ENCODE results near the gene RNF215. TPM values are rescaled to one million over a fixed set of nuclear protein-coding genes. Genes with fewer than 3 reads are reported as not detected.

The RNF215 gene
- total and polyA plus RNA-seq, 2 of the 13 experiments (the other 11 are each of a cell fraction or from before 2014, with no cell fraction given), result 5.3 to 6.1 TPM

DNA sequence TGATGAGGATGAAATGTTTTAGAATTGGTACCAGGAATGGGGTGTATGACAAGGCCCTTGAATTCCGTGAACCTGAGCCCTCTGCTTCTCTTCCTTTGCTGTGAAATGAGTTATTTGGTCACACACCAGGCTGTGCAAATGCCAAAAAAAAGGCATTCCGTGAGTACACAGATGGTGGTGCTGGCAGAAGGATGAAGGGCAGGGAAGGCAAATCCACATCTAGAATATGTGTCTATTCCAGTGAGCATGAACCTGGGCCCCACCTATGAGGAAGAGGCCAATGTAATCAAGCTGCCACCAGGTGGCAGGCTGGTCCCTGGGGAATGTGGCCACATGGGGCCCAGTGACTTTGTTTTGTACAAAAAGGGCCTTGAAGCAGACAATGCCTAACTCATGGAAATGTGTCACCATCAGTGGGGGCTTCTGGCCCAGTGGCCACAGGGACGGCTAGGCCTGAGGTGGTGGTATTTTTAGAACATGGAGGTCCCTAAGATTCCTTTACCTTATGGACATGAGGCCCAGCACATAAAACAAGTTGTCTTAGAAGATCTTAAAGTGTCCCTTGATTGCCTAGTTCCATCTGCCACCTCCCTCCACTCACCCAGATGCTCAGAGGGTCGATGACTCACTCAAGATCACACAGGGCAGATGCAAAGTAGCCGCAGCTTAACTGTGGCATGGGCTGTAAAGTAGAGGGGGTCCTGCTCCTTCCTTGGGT, 3.9 kb upstream of the RNF215 start (continued):
- TF ChIP-seq, protein P1, sequence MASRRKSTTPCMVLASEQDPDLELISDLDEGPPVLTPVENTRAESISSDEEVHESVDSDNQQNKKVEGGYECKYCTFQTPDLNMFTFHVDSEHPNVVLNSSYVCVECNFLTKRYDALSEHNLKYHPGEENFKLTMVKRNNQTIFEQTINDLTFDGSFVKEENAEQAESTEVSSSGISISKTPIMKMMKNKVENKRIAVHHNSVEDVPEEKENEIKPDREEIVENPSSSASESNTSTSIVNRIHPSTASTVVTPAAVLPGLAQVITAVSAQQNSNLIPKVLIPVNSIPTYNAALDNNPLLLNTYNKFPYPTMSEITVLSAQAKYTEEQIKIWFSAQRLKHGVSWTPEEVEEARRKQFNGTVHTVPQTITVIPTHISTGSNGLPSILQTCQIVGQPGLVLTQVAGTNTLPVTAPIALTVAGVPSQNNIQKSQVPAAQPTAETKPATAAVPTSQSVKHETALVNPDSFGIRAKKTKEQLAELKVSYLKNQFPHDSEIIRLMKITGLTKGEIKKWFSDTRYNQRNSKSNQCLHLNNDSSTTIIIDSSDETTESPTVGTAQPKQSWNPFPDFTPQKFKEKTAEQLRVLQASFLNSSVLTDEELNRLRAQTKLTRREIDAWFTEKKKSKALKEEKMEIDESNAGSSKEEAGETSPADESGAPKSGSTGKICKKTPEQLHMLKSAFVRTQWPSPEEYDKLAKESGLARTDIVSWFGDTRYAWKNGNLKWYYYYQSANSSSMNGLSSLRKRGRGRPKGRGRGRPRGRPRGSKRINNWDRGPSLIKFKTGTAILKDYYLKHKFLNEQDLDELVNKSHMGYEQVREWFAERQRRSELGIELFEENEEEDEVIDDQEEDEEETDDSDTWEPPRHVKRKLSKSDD (CRISPR knock-in tag; IDR thresholded peaks at IDR 0.05; ENCODE audit: low read depth), result no peak
- TF ChIP-seq ZNF713 (CRISPR knock-in tag; IDR thresholded peaks at IDR 0.05) (no peak), NONO (IDR thresholded peaks at IDR 0.05) (no peak), NONO (CRISPR knock-in tag; conservative IDR thresholded peaks at IDR 0.05) (0 out of 2 replicates have a peak, but pooled peaks have one; percentile 31), RBM39 (IDR thresholded peaks at IDR 0.05; ENCODE audit: low read depth, low read length, poor library complexity, severe bottlenecking) (no peak), ZNF292 (CRISPR knock-in tag; IDR thresholded peaks at IDR 0.05; ENCODE audit: borderline replicate concordance, low read depth) (no peak), GATA4 (IDR thresholded peaks at IDR 0.05; ENCODE audit: borderline replicate concordance, low read depth) (no peak), HNRNPLL (IDR thresholded peaks at IDR 0.05; ENCODE audit: low read depth, low read length, poor library complexity, severe bottlenecking) (no peak), ZNF720 (CRISPR knock-in tag; IDR thresholded peaks at IDR 0.05) (no peak), POGZ (CRISPR knock-in tag; IDR thresholded peaks at IDR 0.05) (no peak), MEIS1 (CRISPR knock-in tag; IDR thresholded peaks at IDR 0.05; ENCODE audit: borderline replicate concordance) (no peak), POLR2A (IDR thresholded peaks at IDR 0.05; ENCODE audit: insufficient read depth in 1 of 2, low read depth in 2 of 2, low read length in 2 of 2) (no peak), KLF6 (CRISPR knock-in tag; IDR thresholded peaks at IDR 0.05) (no peak), ARNTL (CRISPR knock-in tag; IDR thresholded peaks at IDR 0.05) (no peak), ZNF607 (CRISPR knock-in tag; IDR thresholded peaks at IDR 0.05; ENCODE audit: borderline replicate concordance) (no peak), NR2F1 (CRISPR knock-in tag; IDR thresholded peaks at IDR 0.05) (0 out of 4 replicates have a peak, but pooled peaks of 1 of the 2 experiments have one; percentile 11), SKI (IDR thresholded peaks at IDR 0.05; ENCODE audit: partially characterized antibody) (no peak), DMAP1 (CRISPR knock-in tag; IDR thresholded peaks at IDR 0.05) (no peak), ZSCAN12 (CRISPR knock-in tag; IDR thresholded peaks at IDR 0.05) (no peak), GZF1 (CRISPR knock-in tag; IDR thresholded peaks at IDR 0.05) (no peak), CAMTA2 (CRISPR knock-in tag; IDR thresholded peaks at IDR 0.05; ENCODE audit: borderline replicate concordance) (no peak), MED8 (CRISPR knock-in tag; IDR thresholded peaks at IDR 0.05; ENCODE audit: insufficient replicate concordance) (no peak), TEAD2 (CRISPR knock-in tag; IDR thresholded peaks at IDR 0.05) (no peak)
- TF ChIP-seq, protein P2, sequence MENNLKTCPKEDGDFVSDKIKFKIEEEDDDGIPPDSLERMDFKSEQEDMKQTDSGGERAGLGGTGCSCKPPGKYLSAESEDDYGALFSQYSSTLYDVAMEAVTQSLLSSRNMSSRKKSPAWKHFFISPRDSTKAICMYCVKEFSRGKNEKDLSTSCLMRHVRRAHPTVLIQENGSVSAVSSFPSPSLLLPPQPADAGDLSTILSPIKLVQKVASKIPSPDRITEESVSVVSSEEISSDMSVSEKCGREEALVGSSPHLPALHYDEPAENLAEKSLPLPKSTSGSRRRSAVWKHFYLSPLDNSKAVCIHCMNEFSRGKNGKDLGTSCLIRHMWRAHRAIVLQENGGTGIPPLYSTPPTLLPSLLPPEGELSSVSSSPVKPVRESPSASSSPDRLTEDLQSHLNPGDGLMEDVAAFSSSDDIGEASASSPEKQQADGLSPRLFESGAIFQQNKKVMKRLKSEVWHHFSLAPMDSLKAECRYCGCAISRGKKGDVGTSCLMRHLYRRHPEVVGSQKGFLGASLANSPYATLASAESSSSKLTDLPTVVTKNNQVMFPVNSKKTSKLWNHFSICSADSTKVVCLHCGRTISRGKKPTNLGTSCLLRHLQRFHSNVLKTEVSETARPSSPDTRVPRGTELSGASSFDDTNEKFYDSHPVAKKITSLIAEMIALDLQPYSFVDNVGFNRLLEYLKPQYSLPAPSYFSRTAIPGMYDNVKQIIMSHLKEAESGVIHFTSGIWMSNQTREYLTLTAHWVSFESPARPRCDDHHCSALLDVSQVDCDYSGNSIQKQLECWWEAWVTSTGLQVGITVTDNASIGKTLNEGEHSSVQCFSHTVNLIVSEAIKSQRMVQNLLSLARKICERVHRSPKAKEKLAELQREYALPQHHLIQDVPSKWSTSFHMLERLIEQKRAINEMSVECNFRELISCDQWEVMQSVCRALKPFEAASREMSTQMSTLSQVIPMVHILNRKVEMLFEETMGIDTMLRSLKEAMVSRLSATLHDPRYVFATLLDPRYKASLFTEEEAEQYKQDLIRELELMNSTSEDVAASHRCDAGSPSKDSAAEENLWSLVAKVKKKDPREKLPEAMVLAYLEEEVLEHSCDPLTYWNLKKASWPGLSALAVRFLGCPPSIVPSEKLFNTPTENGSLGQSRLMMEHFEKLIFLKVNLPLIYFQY (CRISPR knock-in tag; IDR thresholded peaks at IDR 0.05; ENCODE audit: borderline replicate concordance), result peak; percentile 57; the same call in 1 of the 2 replicates
- TF ChIP-seq, protein P3, sequence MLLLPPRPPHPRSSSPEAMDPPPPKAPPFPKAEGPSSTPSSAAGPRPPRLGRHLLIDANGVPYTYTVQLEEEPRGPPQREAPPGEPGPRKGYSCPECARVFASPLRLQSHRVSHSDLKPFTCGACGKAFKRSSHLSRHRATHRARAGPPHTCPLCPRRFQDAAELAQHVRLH (CRISPR knock-in tag; IDR thresholded peaks at IDR 0.05; ENCODE audit: borderline replicate concordance, low read depth), result 0 out of 2 replicates have a peak, but pooled peaks have one; percentile 27
